Measurements from ENCODE around the gene CFAP53. TPM values are rescaled to one million over a fixed set of nuclear protein-coding genes. Genes with fewer than 3 reads are reported as not detected.
"Not testable (repeated sequence)": the region's sequence is repeated elsewhere in the genome, so short reads cannot be mapped to it uniquely, and the experiment has no call there.

The CFAP53 gene
- total RNA-seq, 1 donor from 2014 or later: 0.16 TPM

DNA sequence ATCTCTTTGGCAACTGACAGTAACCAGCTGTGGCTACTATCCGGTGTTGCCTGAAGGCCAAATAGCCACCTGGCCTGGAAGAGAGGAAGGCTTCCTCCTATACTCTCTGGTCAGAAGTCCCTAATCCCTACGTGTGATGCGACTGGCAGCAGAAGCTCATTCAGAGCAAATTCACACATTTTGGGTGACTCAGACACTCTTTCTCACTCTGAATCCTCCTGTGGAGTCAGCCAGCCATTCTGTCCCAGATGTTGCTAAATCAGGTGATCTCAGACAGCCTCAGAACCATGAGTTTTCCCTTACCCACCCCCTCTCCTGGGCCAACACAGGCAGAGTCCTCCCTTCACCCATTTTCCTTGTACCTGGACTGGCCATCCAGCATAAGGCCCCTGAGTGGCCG is 34.7 kb downstream of the CFAP53 start:
- H3K27me3 ChIP-seq (ENCODE audit: low read depth): peaks cover 33% of the 10 kb centered on the region
- no peaks in the 10 kb centered on the region for H3K9me3 ChIP-seq (replicated peaks)
- intact Hi-C loops (cut with micrococcal nuclease): no loop called here
- no peak overlapping the region for H3K4me3 ChIP-seq
- TF ChIP-seq, protein P1, sequence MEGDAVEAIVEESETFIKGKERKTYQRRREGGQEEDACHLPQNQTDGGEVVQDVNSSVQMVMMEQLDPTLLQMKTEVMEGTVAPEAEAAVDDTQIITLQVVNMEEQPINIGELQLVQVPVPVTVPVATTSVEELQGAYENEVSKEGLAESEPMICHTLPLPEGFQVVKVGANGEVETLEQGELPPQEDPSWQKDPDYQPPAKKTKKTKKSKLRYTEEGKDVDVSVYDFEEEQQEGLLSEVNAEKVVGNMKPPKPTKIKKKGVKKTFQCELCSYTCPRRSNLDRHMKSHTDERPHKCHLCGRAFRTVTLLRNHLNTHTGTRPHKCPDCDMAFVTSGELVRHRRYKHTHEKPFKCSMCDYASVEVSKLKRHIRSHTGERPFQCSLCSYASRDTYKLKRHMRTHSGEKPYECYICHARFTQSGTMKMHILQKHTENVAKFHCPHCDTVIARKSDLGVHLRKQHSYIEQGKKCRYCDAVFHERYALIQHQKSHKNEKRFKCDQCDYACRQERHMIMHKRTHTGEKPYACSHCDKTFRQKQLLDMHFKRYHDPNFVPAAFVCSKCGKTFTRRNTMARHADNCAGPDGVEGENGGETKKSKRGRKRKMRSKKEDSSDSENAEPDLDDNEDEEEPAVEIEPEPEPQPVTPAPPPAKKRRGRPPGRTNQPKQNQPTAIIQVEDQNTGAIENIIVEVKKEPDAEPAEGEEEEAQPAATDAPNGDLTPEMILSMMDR (IDR thresholded peaks at IDR 0.05; ENCODE audit: borderline replicate concordance): no peak
- no peak overlapping the region for H3K27ac ChIP-seq (replicated peaks)
- H3K4me1 ChIP-seq: no peaks in the 10 kb centered on the region
- DNase-seq: no peak
- no peaks in the 10 kb centered on the region for H3K36me3 ChIP-seq

DNA sequence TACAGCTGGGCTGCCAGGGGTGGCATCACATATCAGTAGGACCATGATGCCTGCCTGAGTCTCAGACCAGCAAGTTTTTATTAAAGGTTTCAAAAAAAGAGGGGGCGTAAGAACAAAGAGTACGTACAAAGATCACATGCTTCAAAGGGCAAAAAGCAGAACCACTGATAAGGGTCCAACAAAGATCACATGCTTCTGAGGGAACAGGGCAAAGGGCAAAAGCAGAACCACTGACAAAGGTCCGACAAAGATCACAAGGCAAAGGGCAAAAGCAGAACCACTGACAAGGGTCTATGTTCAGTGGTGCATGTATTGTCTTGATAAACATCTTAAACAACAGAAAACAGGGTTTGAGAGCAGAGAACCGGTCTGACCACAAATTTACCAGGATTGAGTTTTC is 46.0 kb downstream of the CFAP53 start:
- H3K36me3 ChIP-seq; H3K4me1 ChIP-seq; intact Hi-C loops (cut with micrococcal nuclease); H3K27ac ChIP-seq (replicated peaks); H3K4me3 ChIP-seq; DNase-seq: not testable (repeated sequence)
- peaks cover 20% of the 10 kb centered on the region for H3K9me3 ChIP-seq (replicated peaks)
- H3K27me3 ChIP-seq (ENCODE audit: low read depth): peaks cover 25% of the 10 kb centered on the region

DNA sequence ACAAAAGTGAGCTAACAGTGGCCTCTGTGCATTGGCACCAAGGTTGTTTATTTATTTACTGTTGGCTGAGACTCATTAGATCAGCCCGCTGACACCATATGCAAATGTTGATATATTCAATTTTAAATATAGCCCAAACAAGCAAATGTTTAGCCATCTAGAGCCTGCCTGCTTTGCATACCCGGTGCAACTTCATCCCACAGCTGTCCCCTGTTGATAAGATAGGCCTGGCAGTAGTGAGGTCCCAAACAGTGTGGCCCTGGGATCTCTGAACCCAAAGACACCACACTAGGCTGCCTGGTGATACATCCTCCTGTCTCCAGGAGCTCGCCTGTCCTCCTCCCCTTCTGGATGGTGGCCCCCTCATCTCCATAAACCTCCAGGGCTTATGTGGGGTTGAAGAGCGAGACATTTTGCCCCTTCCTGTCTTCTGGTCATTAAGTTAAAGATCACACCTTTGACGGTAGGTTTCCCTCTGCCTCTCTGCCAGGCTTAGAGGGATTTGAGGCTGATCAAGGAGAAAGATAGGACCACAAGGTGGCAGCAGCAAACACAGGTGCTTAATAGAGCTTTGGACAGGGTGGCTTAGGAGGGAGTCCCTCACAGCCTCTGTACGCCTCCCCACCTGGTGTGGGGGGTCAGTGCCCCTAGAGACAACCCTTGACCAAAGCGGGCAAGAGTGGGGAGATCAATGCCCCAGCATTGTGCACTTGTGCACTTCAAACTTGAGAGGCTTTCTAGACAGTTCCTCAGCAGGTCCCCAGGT is 47.7 kb downstream of the CFAP53 start:
- Histone ChIP-seq H3K9me3 (replicated peaks) (peaks cover 20% of the 10 kb centered on the region), H3K36me3 (no peaks in the 10 kb centered on the region), H3K27ac (replicated peaks) (no peak overlapping the region), H3K4me1 (peaks cover 8% of the 10 kb centered on the region), H3K27me3 (ENCODE audit: low read depth) (peaks cover 40% of the 10 kb centered on the region), H3K4me3 (no peak overlapping the region)
- intact Hi-C loops (cut with micrococcal nuclease): no loop called here
- no peak for DNase-seq
- TF ChIP-seq, protein P1 (IDR thresholded peaks at IDR 0.05; ENCODE audit: borderline replicate concordance): peak; percentile 51

DNA sequence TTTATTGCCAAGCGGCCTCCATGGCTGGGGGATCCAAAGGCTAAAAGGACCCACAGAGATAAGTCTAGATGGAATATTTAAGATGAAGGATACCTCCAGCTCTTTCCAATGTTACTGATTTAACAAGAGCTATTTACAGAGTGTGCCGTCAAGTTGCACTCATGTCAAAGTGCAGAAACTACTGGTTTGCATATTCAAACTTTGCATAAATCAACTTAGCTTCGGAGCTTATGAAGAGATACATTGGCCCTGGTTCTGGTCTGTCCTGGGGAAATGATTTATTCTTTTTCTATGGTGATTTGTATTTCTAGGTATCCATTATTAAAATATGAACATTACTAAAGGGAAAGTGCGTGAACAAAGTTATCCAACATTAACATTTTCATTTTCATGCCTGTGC is 57.0 kb downstream of the CFAP53 start:
- H3K27ac ChIP-seq (replicated peaks): no peak overlapping the region
- intact Hi-C loops (cut with micrococcal nuclease): no loop called here

DNA sequence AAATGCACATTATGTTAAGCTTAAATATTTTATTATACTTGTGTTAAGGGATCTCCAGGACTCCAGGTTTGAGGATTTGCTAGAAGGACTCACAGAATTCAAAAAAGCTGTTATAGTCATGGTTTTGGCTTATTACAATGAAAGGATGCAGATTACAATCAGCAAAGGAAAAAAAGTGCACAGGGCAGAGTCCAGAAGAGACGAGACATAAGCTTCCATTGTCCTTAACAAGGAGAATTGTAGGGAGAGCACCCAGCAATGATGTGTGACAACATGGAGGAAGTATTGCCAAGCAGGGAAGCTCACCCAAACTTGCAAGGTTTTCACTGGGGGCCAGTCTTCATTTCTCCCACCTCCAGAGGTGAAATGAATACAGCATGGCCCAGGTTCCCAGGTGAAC is 58.6 kb downstream of the CFAP53 start:
- H3K4me3 ChIP-seq: no peak overlapping the region
- no peak for DNase-seq
- H3K36me3 ChIP-seq: no peaks in the 10 kb centered on the region
- peaks cover 72% of the 10 kb centered on the region for H3K27me3 ChIP-seq (ENCODE audit: low read depth)
- H3K9me3 ChIP-seq (replicated peaks): no peaks in the 10 kb centered on the region
- intact Hi-C loops (cut with micrococcal nuclease): no loop called here
- H3K4me1 ChIP-seq: no peaks in the 10 kb centered on the region
- TF ChIP-seq, protein P1 (IDR thresholded peaks at IDR 0.05; ENCODE audit: borderline replicate concordance): no peak
- H3K27ac ChIP-seq (replicated peaks): no peak overlapping the region

More for the DNA sequence above, 57.0 kb downstream of the CFAP53 start:
- Histone ChIP-seq H3K36me3 (no peaks in the 10 kb centered on the region), H3K4me3 (no peak overlapping the region), H3K4me1 (no peaks in the 10 kb centered on the region), H3K27me3 (ENCODE audit: low read depth) (peaks cover 73% of the 10 kb centered on the region), H3K9me3 (replicated peaks) (no peaks in the 10 kb centered on the region)
- TF ChIP-seq, protein P1 (IDR thresholded peaks at IDR 0.05; ENCODE audit: borderline replicate concordance): no peak
- no peak for DNase-seq

DNA sequence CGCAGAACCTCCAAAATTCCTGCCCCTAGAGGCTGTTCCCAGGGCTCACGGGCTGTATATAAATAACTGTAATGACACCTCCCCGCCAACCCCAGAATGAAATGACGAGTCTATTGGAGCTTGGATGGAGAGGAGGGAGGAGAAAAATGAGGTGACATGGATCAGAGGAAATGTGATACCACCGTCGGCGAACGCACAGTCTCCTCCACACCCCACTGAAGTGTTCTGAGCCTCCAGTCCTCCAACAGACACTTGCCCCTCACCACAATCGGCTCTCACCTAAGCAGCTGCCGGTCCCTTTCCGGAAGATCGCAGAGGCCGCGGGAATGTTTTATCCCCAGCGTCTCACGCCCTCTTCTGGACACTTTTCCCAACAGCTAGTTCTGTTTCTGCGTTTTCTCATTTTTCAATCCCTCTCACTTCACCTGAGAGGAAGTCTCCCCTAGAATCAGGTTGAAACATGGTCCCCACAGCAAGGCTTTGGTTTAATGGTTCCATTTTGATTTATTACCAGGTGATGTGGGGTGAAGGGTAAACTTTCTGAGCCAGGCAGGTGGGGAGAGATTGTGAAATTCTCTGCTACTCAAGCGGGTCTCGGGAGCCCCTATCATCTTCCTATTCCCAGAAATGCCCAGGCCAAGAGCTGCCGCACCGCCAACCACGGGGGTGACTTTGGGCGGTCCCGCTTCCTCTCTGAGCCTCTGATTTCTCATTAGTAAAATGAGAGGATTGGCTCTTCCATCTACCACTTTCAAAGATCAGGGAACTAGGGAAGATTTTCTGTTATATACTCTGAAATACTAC is 62.3 kb downstream of the CFAP53 start:
- Histone ChIP-seq H3K4me1 (no peaks in the 10 kb centered on the region), H3K27me3 (ENCODE audit: low read depth) (peaks cover 64% of the 10 kb centered on the region), H3K27ac (replicated peaks) (no peak overlapping the region), H3K36me3 (no peaks in the 10 kb centered on the region), H3K4me3 (peak overlapping the region; percentile 41), H3K9me3 (replicated peaks) (peaks cover 10% of the 10 kb centered on the region)
- TF ChIP-seq, protein P1 (IDR thresholded peaks at IDR 0.05; ENCODE audit: borderline replicate concordance): peak; percentile 63
- no peak for DNase-seq
- intact Hi-C loops (cut with micrococcal nuclease): no loop called here

All from left ventricle myocardium inferior (tissue), 1 donor.